Neural cell (in vitro differentiated cells): ENCODE data around the gene KCNIP3. TPM values are rescaled to one million over a fixed set of nuclear protein-coding genes. Genes with fewer than 3 reads are reported as not detected.

Source experiments
- H2AFZ ChIP-seq: fragments of 200-600, 300-800 bp; sonication (generic), shearing (Covaris generic); 2 replicates; pipeline ENCODE4 v1.6.0; 2014; ENCODE audit warnings: low read depth, mild to moderate bottlenecking, antibody characterized with exemption, low read length, moderate library complexity
- H3F3A ChIP-seq: fragments of 200-600 bp; shearing (Covaris generic); 2 replicates; pipeline ENCODE4 v1.6.1; 2016; ENCODE audit warnings: mild to moderate bottlenecking, moderate library complexity, mixed read lengths, antibody characterized with exemption, low read length; ENCODE audit not compliant: insufficient read depth, poor library complexity, severe bottlenecking
- H3K27ac ChIP-seq: fragments of 200-600, 300-800 bp; sonication (generic), shearing (Covaris generic); 2 replicates; pipeline ENCODE4 v1.5.1; 2014; ENCODE audit warnings: mild to moderate bottlenecking, low read length, moderate library complexity
- H3K27me3 ChIP-seq: fragments of 300-800, 200-600 bp; sonication (generic), shearing (Covaris generic); 2 replicates; pipeline ENCODE4 v1.6.0; 2014; ENCODE audit warnings: mild to moderate bottlenecking, low read depth, low read length, moderate library complexity; ENCODE audit not compliant: insufficient read depth
- H3K36me3 ChIP-seq: fragments of 300-800, 200-600 bp; sonication (generic), shearing (Covaris generic); 2 replicates; pipeline ENCODE4 v1.5.1; 2014; ENCODE audit warnings: mild to moderate bottlenecking, antibody characterized with exemption, low read length, moderate library complexity; ENCODE audit not compliant: insufficient read depth
- H3K4me2 ChIP-seq: fragments of 300-800, 200-600 bp; sonication (generic), shearing (Covaris generic); 2 replicates; pipeline ENCODE4 v1.6.0; 2014; ENCODE audit warnings: mild to moderate bottlenecking, low read length
- H3K4me3 ChIP-seq: fragments of 300-800, 200-600 bp; sonication (generic), shearing (Covaris generic); 2 replicates; pipeline ENCODE4 v1.5.1; 2014; ENCODE audit warnings: mild to moderate bottlenecking, low read length, moderate library complexity
- H3K79me2 ChIP-seq: fragments of 200-600 bp; shearing (Covaris generic); replicated peaks from 2 replicates; pipeline ENCODE4 v1.6.0; 2014; ENCODE audit warnings: mild to moderate bottlenecking, low read length, moderate library complexity; ENCODE audit not compliant: insufficient read depth
- H3K9ac ChIP-seq: fragments of 300-800, 200-600 bp; sonication (generic), shearing (Covaris generic); 2 replicates; pipeline ENCODE4 v1.6.1; 2016; ENCODE audit warnings: mild to moderate bottlenecking, low read length, mixed read lengths
- H3K9me2 ChIP-seq: fragments of 200-600 bp; shearing (Covaris generic); 2 replicates; pipeline ENCODE4 v1.6.1; 2016; ENCODE audit warnings: mild to moderate bottlenecking, low read length, mixed read lengths; ENCODE audit not compliant: insufficient read depth
- H3K9me3 ChIP-seq: fragments of 200-600, 300-800 bp; sonication (generic), shearing (Covaris generic); 2 replicates; pipeline ENCODE4 v1.6.1; 2016; ENCODE audit warnings: mild to moderate bottlenecking, mixed run types, low read length, moderate library complexity, mixed read lengths
- H4K20me1 ChIP-seq: fragments of 200-600 bp; shearing (Covaris generic); 2 replicates; pipeline ENCODE4 v1.6.1; 2016; ENCODE audit warnings: mild to moderate bottlenecking, mixed run types; ENCODE audit not compliant: insufficient read depth
- CTCF ChIP-seq: fragments of 450-650 bp; IDR thresholded peaks from 2 replicates; pipeline ENCODE4 v1.5.1; 2014; ENCODE audit warnings: antibody characterized with exemption, mild to moderate bottlenecking, moderate library complexity; ENCODE audit not compliant: poor library complexity, severe bottlenecking
- EP300 ChIP-seq: fragments of 450-650 bp; conservative IDR thresholded peaks from 2 replicates; pipeline ENCODE4 v1.6.1; 2014; ENCODE audit warnings: antibody characterized with exemption, mild to moderate bottlenecking, moderate library complexity; ENCODE audit not compliant: poor library complexity, severe bottlenecking
- EZH2 ChIP-seq: fragments of 200-600, 300-800 bp; shearing (Covaris generic), sonication (generic); IDR thresholded peaks from 2 replicates; pipeline ENCODE4 v1.6.1; 2014; ENCODE audit warnings: antibody characterized with exemption, low read length, borderline replicate concordance, mild to moderate bottlenecking; ENCODE audit not compliant: insufficient read depth, poor library complexity, severe bottlenecking
- MXI1 ChIP-seq: fragments of 450-650 bp; conservative IDR thresholded peaks from 2 replicates; pipeline ENCODE4 v1.6.1; 2014; ENCODE audit warnings: antibody characterized with exemption, mild to moderate bottlenecking; ENCODE audit not compliant: poor library complexity, severe bottlenecking
- POLR2AphosphoS5 ChIP-seq: IDR thresholded peaks from 2 replicates; pipeline ENCODE4 v1.6.1; 2012
- RAD21 ChIP-seq: fragments of 450-650 bp; conservative IDR thresholded peaks from 2 replicates; pipeline ENCODE4 v1.6.1; 2014; ENCODE audit warnings: antibody characterized with exemption, mild to moderate bottlenecking, moderate library complexity
- REST ChIP-seq: IDR thresholded peaks from 2 replicates; pipeline ENCODE4 v1.6.1; 2012; ENCODE audit warnings: borderline replicate concordance
- SMC3 ChIP-seq: fragments of 450-650 bp; conservative IDR thresholded peaks from 2 replicates; pipeline ENCODE4 v1.6.1; 2014; ENCODE audit warnings: antibody characterized with exemption, mild to moderate bottlenecking, moderate library complexity; ENCODE audit not compliant: poor library complexity
- TAF1 ChIP-seq: IDR thresholded peaks from 2 replicates; pipeline ENCODE4 v1.6.1; 2012; ENCODE audit warnings: low read depth
- polyA plus RNA-seq: library from polyadenylated mRNA; depleted of rRNA; stranded (reverse); fragments of >200 nt; gene quantifications from 2 replicates; pipeline ENCODE4 v1.2.3, GENCODE V29; 2014

The KCNIP3 gene
- polyA plus RNA-seq, 1 donor from 2014 or later = not detected

GRCh38 chr2:95374921-95375471 lies 77.8 kb downstream of the KCNIP3 start:
- Histone ChIP-seq H3F3A (no peaks in the 10 kb centered on the region), H3K9me2 (no peaks in the 10 kb centered on the region), H3K36me3 (no peaks in the 10 kb centered on the region), H3K27ac (no peak overlapping the region), H3K9me3 (peaks cover 7% of the 10 kb centered on the region), H2AFZ (no peak overlapping the region), H3K4me3 (no peak overlapping the region), H3K79me2 (no peaks in the 10 kb centered on the region), H4K20me1 (no peaks in the 10 kb centered on the region), H3K27me3 (no peaks in the 10 kb centered on the region), H3K4me2 (no peak overlapping the region), H3K9ac (no peak overlapping the region)
- TF ChIP-seq CTCF (no peak), REST (no peak), RAD21 (no peak), EZH2 (no peak), EP300 (no peak), TAF1 (no peak), MXI1 (no peak), SMC3 (no peak)

- H3K79me2 ChIP-seq = no peaks in the 10 kb centered on the region
- no peak overlapping the region for H3K9ac ChIP-seq
- no peak overlapping the region for H3K27ac ChIP-seq
- no peaks in the 10 kb centered on the region for H3K36me3 ChIP-seq
- no peaks in the 10 kb centered on the region for H3K9me2 ChIP-seq
- H3K4me2 ChIP-seq = no peak overlapping the region
- no peaks in the 10 kb centered on the region for H4K20me1 ChIP-seq
- no peaks in the 10 kb centered on the region for H3F3A ChIP-seq
- H3K4me3 ChIP-seq = no peak overlapping the region
- no peak for TF ChIP-seq SMC3
- no peak for TF ChIP-seq TAF1
- TF ChIP-seq MXI1 = no peak
- no peak for TF ChIP-seq EP300
- no peak for TF ChIP-seq CTCF
- no peak for TF ChIP-seq REST
- no peak for TF ChIP-seq POLR2AphosphoS5
- no peak for TF ChIP-seq RAD21
- TF ChIP-seq EZH2 = no peak
- no peaks in the 10 kb centered on the region for H3K27me3 ChIP-seq
- no peak overlapping the region for H2AFZ ChIP-seq
- H3K9me3 ChIP-seq = peaks cover 7% of the 10 kb centered on the region
These were observed 78.5 kb downstream of the KCNIP3 start for GRCh38 chr2:95375532-95376150.
